Measurements from ENCODE around the gene SLC22A12.
"Not testable (repeated sequence)": the region's sequence is repeated elsewhere in the genome, so short reads cannot be mapped to it uniquely, and the experiment has no call there.

SLC22A12 gene

DNA sequence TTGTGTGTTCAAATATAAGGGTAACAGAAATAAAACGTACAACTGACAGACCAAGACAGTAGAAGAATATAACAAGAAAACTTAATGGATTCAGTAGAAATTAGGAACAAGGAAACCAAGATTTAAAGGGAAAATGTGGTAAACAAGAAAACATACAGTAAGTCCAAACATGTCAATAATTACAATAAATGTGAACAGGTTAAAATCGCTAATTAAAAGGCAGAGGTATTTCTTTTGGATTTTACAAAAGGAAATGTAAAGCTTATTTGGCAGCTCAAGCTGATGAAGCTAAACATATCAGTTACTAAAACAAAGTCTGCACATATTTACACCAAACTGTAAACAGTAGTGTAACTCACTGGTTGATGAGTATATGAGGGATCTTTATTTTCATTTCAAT, 2.3 kb upstream of the SLC22A12 start:
- no peak for DNase-seq

GRCh38 chr11:64591257-64592233, 525 bp downstream of the SLC22A12 start:
- no peak for DNase-seq

DNA sequence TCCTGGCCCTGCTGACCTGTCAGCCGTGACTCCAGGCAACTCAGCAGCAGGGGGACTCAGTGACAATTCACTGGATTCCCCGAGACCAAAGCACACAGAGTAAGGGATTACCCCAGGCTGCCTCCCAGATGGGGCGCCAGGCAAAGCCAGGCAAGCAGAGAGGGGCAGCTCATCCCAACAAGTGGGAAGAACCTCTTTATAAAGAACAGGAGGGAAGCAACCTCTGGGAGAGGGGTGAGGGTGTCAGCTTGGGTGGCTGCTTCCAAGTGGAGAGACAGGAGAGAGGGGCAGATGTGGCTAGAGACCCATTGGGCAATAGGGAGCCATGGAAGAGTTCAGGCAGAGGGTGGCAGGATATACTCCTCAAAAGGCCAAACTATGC, 1.2 kb downstream of the SLC22A12 start:
- no peak for DNase-seq

GRCh38 chr11:64592656-64593055, 1.6 kb downstream of the SLC22A12 start:
- no peak for DNase-seq

- no peak for DNase-seq
Observed at GRCh38 chr11:64593156-64594105, 2.4 kb downstream of the SLC22A12 start.

GRCh38 chr11:64594159-64594939, 3.3 kb downstream of the SLC22A12 start:
- no peak for DNase-seq

GRCh38 chr11:64595922-64596321, 4.9 kb downstream of the SLC22A12 start:
- not testable (repeated sequence) for DNase-seq

DNA sequence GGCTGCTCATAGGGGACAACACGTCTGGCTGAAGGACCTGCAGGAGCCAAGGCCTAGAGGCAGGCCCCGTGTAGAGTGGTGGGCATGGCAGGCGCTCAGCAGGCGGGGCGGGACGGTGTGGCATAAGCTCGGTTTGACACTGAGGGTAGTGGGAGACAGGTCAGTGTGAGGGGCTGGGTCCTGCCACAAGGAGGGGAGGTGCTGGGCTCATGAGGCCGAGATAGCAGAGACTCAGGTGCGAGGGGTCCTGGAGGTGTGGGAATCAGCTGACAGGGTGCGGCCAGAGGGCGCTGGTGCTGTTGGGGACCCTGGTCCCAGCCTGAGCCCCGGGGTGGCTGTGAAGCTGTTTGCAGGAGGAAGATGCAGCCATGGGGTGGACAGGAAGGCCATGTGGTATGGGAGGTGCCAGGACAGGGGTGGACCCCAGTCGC, 6.7 kb downstream of the SLC22A12 start:
- no peak for DNase-seq

DNA sequence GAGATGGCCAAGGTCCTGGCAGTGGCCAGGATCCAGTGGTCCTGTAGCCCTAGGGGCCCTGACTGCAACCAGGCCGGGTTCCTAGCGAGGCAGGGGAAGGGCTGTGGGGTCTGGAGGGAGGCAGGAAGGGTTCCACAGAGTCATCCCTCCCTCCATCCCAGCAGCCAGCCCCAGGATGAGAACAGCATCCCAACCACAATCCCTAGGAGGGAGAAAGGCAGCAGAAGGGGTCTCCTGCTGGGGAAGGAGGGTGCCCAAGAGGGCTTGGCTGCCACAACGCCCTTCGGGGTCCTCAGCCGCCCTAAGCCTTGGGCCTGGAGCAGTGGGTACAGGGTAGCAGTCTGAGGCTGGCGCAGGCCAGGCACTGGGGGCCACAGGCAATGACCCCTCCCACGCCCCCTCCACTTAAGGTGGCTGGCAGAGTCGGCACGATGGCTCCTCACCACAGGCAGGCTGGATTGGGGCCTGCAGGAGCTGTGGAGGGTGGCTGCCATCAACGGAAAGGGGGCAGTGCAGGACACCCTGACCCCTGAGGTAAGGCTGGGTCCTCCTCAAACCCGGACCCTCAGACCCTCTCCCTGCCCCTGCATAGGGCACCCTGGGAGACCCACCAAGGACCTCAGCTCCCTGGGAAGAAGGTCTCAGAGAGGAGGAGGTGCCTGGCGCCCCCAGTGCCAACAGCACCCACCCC, 7.2 kb downstream of the SLC22A12 start:
- no peak for DNase-seq

DNA sequence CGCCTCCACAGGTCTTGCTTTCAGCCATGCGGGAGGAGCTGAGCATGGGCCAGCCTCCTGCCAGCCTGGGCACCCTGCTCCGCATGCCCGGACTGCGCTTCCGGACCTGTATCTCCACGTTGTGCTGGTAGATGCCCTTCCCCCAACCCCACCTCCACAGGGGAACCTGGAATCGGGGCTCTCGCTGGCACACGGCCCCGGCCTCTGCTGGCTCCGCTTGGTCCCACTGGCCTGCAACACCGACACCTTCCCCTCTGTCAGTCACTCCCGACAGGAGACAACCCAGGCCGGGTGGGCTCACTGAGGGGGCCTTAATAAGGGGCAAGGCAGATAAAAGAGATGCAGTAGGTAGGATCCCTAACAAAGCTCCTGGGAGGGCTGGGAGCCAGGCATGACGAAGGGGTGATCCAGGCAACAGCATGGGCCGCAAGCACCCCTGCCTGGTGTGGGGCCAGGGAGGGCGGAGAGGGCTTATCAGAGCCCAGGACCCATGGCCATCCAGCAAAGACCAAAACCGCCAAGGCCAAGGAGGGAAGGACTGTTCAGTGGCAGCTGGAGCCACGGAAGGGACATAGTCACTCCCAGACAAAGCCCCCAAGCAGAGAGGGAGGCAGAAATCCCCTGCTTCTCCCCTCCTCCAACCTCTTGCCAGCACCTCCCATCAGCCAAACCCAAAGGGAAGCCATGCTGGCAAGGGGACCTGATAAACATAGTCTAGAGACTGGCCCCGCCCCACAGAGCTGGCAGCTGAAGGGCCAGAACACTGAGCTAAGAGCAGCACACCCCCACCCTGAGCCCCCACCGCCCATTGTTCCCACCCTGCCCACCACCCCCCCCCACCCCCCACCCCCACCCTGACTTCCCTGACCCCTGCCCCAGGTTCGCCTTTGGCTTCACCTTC, 8.0 kb downstream of the SLC22A12 start:
- no peak for DNase-seq

DNA sequence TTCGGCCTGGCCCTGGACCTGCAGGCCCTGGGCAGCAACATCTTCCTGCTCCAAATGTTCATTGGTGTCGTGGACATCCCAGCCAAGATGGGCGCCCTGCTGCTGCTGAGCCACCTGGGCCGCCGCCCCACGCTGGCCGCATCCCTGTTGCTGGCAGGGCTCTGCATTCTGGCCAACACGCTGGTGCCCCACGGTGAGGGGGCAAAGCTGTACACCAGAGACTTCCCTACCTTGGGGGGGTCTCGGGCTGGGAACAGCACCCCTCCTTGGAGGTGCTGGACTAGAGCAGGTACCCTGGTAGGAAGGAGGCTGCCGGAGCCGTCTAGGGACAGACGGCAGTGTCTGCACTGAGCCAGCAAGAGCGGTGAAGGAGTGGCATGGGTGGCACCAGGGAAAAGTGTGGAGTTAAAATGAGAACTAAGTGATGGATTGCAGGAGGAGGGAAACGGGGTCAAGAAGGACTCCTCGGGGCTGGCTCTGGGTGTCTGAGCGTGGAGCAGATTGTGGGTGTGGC, 8.7 kb downstream of the SLC22A12 start:
- DNase-seq = no peak

DNA sequence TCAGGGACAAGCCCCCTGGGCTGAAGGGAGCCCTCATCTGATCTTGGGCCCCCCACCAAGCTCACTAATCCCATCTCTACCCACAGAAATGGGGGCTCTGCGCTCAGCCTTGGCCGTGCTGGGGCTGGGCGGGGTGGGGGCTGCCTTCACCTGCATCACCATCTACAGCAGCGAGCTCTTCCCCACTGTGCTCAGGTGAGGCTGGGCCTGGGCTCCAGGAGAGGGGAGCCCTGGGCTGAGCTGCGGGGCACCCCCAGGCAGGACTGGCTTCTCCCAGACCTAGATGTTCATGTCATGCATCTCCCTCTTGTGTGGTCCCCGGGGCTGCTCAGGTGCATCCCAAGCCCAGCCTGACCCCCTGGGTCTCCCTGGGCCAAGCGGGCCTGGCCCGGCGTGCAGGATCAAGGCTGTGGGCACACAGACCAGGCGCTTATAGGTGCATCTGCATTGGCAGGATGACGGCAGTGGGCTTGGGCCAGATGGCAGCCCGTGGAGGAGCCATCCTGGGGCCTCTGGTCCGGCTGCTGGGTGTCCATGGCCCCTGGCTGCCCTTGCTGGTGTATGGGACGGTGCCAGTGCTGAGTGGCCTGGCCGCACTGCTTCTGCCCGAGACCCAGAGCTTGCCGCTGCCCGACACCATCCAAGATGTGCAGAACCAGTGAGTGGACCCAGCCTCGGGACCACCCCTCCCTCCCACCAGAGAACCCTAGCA, 9.4 kb downstream of the SLC22A12 start:
- no peak for DNase-seq

- no peak for DNase-seq
Observed at GRCh38 chr11:64601605-64602465, 10.8 kb downstream of the SLC22A12 start.

DNA sequence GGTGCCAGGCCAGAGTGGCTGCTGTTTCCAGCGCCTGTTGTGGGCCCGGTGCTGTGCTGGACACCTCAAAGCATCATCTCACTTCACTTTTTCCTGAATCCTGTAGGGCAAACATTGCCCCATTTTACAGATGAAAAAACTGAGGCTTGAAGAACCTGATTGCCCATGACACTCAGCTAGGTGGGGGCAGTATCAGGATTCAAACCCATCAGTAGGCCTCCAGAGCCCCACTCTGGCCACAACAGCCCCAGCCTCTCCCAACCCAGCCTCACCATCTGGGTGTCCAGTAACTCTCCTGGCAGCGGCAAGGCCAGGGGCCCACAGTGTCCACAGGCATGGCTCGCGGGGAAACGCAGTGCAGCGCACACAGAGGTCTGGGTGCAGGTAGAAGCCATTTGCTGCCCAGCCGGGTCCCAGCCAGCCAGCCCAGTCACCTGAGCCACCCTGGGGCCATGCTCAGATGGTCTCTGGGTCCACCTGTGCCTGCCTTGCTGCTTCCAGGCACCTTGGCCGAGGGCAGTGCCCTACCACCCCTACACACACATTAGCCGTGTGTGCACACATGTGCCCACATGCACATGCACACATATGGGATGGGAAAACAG, 11.5 kb downstream of the SLC22A12 start:
- DNase-seq = no peak

DNA sequence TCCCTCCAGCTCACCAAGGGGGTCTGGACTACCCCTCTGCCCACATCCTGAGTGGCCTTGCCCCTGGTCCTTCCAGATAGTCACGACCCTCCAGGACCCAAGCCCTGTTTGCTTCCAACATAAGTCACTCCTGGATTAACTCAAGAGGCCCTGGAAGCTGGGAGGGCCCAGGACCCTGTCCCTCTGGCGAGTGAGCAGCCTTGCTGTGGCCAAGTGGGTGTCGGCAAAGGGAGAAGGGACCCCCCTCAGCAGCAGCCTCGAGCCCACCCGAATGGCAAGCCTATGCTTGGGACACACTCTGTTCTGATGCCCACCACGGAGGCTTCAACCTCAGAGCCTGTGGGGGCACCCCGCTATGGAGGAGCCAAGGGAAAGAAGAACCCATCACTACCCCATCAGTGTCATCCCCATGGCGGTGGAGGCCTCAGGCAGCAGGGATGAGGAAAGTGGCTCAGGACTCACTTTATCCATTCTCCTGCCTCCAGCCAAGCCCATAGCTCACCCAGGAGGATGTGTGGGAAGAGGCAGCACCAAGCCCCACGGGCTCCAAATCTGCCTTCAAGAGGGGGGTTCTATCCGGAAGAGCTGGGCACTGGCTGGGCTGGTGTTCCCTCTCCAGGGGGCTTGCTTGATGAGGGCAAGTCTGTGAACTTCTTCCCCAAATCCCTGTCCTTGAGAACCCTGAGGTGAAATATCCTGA, 12.5 kb downstream of the SLC22A12 start:
- DNase-seq = no peak

GRCh38 chr11:64604458-64605243, 13.6 kb downstream of the SLC22A12 start:
- DNase-seq = no peak

- DNase-seq = no peak
Observed at GRCh38 chr11:64605244-64605560, 14.2 kb downstream of the SLC22A12 start.
